H1 (cell line): ENCODE measurements around the gene PXT1.

ENCODE experiments used
- CHD2 ChIP-seq: IDR thresholded peaks from 2 replicates; pipeline ENCODE4 v1.6.1; 2012; ENCODE audit warnings: low read length, improper control_type of control experiment
- CHD7 ChIP-seq: fragments of 300-600 bp; sonication (generic); IDR thresholded peaks from 2 replicates; pipeline ENCODE4 v1.7.1; 2012; ENCODE audit warnings: low read length, moderate library complexity, mild to moderate bottlenecking, inconsistent platforms; ENCODE audit not compliant: insufficient replicate concordance
- CTBP2 ChIP-seq: IDR thresholded peaks from 2 replicates; pipeline ENCODE4 v1.7.0; 2011; ENCODE audit warnings: borderline replicate concordance, mild to moderate bottlenecking, moderate library complexity, mixed read lengths, low read length; ENCODE audit not compliant: insufficient read depth, insufficient read length
- EZH2 ChIP-seq: fragments of 200-600 bp; sonication (generic); IDR thresholded peaks from 2 replicates; pipeline ENCODE4 v1.7.1; 2012; ENCODE audit warnings: low read depth, mild to moderate bottlenecking, moderate library complexity, low read length, inconsistent platforms; ENCODE audit not compliant: severe bottlenecking
- FOSL1 ChIP-seq: IDR thresholded peaks from 2 replicates; pipeline ENCODE4 v1.6.1; 2011; ENCODE audit warnings: mild to moderate bottlenecking, low read depth, low read length, moderate library complexity; ENCODE audit not compliant: insufficient read depth
- KDM4A ChIP-seq: IDR thresholded peaks from one replicate; pipeline ENCODE4 v1.7.1; 2012; ENCODE audit warnings: low read depth, mild to moderate bottlenecking, moderate library complexity, low read length, inconsistent platforms; ENCODE audit not compliant: severe bottlenecking
- SIN3A ChIP-seq, 2 experiments: IDR thresholded peaks in 1 of 2; conservative IDR thresholded peaks in 1 of 2; 2 replicates each; pipeline ENCODE4 v1.6.1; 2011 to 2012; ENCODE audit warnings: low read length in 2 of 2, improper control_type of control experiment in 1 of 2, low read depth in 1 of 2, mild to moderate bottlenecking in 1 of 2
- SP1 ChIP-seq: IDR thresholded peaks from 2 replicates; pipeline ENCODE4 v1.6.1; 2011; ENCODE audit warnings: low read depth, low read length
- SUZ12 ChIP-seq: fragments of 200-600 bp; sonication (generic); IDR thresholded peaks from 2 replicates; pipeline ENCODE4 v1.6.1; 2012; ENCODE audit warnings: mild to moderate bottlenecking, inconsistent platforms, low read length, moderate library complexity, mixed read lengths
- TF ChIP-seq, protein P1 (sequence below), 3 experiments: IDR thresholded peaks; 1 replicate in 2 of 3; 2 replicates in 1 of 3; pipeline versions ENCODE4 v1.5.1 to v1.6.1; 2011; ENCODE audit warnings: low read length in 3 of 3, mild to moderate bottlenecking in 3 of 3, inconsistent platforms in 2 of 3, low read depth in 1 of 3, moderate library complexity in 1 of 3; ENCODE audit not compliant: insufficient read depth in 1 of 3; ENCODE audit errors: control extremely low read depth in 1 of 3

GRCh38 chr6:36491378-36491965 is 48.8 kb upstream of the PXT1 start:
- TF ChIP-seq, protein P1, sequence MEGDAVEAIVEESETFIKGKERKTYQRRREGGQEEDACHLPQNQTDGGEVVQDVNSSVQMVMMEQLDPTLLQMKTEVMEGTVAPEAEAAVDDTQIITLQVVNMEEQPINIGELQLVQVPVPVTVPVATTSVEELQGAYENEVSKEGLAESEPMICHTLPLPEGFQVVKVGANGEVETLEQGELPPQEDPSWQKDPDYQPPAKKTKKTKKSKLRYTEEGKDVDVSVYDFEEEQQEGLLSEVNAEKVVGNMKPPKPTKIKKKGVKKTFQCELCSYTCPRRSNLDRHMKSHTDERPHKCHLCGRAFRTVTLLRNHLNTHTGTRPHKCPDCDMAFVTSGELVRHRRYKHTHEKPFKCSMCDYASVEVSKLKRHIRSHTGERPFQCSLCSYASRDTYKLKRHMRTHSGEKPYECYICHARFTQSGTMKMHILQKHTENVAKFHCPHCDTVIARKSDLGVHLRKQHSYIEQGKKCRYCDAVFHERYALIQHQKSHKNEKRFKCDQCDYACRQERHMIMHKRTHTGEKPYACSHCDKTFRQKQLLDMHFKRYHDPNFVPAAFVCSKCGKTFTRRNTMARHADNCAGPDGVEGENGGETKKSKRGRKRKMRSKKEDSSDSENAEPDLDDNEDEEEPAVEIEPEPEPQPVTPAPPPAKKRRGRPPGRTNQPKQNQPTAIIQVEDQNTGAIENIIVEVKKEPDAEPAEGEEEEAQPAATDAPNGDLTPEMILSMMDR (IDR thresholded peaks at IDR 0.05; ENCODE audit: control extremely low read depth in 1 of 3, insufficient read depth in 1 of 3, low read depth in 1 of 3, low read length in 3 of 3), result no peak
- TF ChIP-seq SUZ12 (no peak), CHD7 (no peak), FOSL1 (no peak), SIN3A (conservative IDR thresholded peaks at IDR 0.05 in 1 of 2, IDR thresholded peaks at IDR 0.05 in 1 of 2; ENCODE audit: low read depth in 1 of 2, low read length in 2 of 2) (no peak), CTBP2 (no peak), CHD2 (no peak), EZH2 (no peak), KDM4A (no peak), SP1 (no peak)
